Esophagus squamous epithelium (tissue), 5 donors: Measurements from ENCODE around the gene WDR11. TPM values are rescaled to one million over a fixed set of nuclear protein-coding genes. Genes with fewer than 3 reads are reported as not detected.

Experiments used
- DNase-seq: peaks from one replicate; lab custom pipeline; 2025; lab: John Stamatoyannopoulos, UW
- H3K27ac ChIP-seq, 4 donors: fragments of 200-600 bp; sonication (generic); one replicate each; pipeline ENCODE4 v1.5.1; 2016 to 2019; ENCODE audit warnings: mild to moderate bottlenecking in 1 of 4
- H3K27me3 ChIP-seq, 4 donors: fragments of 200-600 bp; sonication (generic); 1 replicate in 3 of 4; 2 replicates in 1 of 4; pipeline versions ENCODE4 v1.5.1 to v1.6.0; 2017 to 2021; ENCODE audit warnings: antibody characterized with exemption in 1 of 4
- H3K36me3 ChIP-seq, 3 donors: fragments of 200-600 bp; sonication (generic); one replicate each; pipeline ENCODE4 v1.5.1; 2016 to 2019
- H3K4me1 ChIP-seq, 3 donors: fragments of 200-600 bp; sonication (generic); one replicate each; pipeline ENCODE4 v1.5.1; 2017 to 2019
- H3K4me3 ChIP-seq, 4 donors: fragments of 200-600 bp; sonication (generic); 1 replicate in 3 of 4; 2 replicates in 1 of 4; pipeline ENCODE4 v1.5.1; 2016 to 2019; ENCODE audit warnings: mild to moderate bottlenecking in 2 of 4, moderate library complexity in 1 of 4
- H3K9me3 ChIP-seq, 3 donors: fragments of 200-600 bp; sonication (generic); one replicate each; pipeline ENCODE4 v1.5.1; 2016 to 2019
- CTCF ChIP-seq, 6 experiments: fragments of 450-650 bp in 4 of 6; fragments of 200-600 bp in 2 of 6; sonication (generic) in 2 of 6; IDR thresholded peaks; one replicate each; pipeline ENCODE4 v1.5.1; 2016 to 2019; ENCODE audit warnings: antibody characterized with exemption in 6 of 6, mild to moderate bottlenecking in 4 of 6, moderate library complexity in 4 of 6
- POLR2A ChIP-seq, 4 donors: fragments of 450-650 bp; IDR thresholded peaks; one replicate each; pipeline ENCODE4 v1.6.1; 2017; ENCODE audit warnings: antibody characterized with exemption in 4 of 4, mild to moderate bottlenecking in 4 of 4, moderate library complexity in 3 of 4
- WGBS, 2 donors: methylation state at CpG; one replicate each; pipeline ENCODE4 v1.1.5; 2018; 5-methylcytosine and 5-hydroxymethylcytosine counted together
- intact Hi-C: fragments of 100-400 bp; cut with DNase I; formaldehyde crosslinking; loops from one replicate; pipeline ENCODE4 v1.15.0; 2022
- total RNA-seq, 4 donors: library from RNA; depleted of rRNA; stranded (reverse); fragments of >200 nt; gene quantifications; one replicate each; pipeline ENCODE4 v1.1.0, GENCODE V29; 2016
- donor health status: DM: yes; HTN: yes; CAD: no.

WDR11 gene
- total RNA-seq, 4 donors from 2014 or later: 21.9 to 50.7 (median 39.2) TPM

DNA sequence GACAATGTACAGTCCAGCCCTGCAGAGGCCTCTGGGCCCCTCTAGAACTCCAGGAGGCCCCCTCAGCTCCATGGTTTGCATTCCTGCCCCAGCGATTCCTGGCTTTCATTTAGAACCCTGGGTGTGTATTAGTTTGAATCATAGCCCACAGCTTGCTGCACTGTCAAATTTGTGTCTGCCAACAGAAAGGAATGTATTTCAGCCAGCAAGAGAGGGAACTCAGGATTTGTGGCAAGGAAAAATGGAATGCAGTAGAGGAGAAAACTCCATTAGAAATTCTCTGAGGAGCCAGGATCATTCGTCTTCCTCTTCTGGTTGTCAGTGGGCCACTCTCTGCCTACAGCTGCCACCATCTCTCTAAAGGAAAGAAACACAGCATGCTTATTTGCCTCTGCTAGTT lies 27.9 kb upstream of the WDR11 start:
- H3K4me3 ChIP-seq: no peak overlapping the region
- H3K27ac ChIP-seq: no peak overlapping the region
- DNase-seq: no peak
- intact Hi-C loops: no loop called here
- 58 to 59% methylated on average over 2 of the region's 2 CpGs for WGBS, 2 donors
- TF ChIP-seq CTCF (IDR thresholded peaks at IDR 0.05) (no peak), POLR2A (IDR thresholded peaks at IDR 0.05) (no peak)
- H3K27me3 ChIP-seq: no peaks in the 10 kb centered on the region
- no peaks in the 10 kb centered on the region for H3K9me3 ChIP-seq
- H3K36me3 ChIP-seq: no peaks in the 10 kb centered on the region
- no peaks in the 10 kb centered on the region for H3K4me1 ChIP-seq

GRCh38 chr10:120824881-120825309 lies 26.3 kb upstream of the WDR11 start:
- H3K4me3 ChIP-seq: no peak overlapping the region
- no peaks in the 10 kb centered on the region for H3K36me3 ChIP-seq
- 51 to 53% methylated on average over 8 to 9 of the region's 9 CpGs for WGBS, 2 donors
- TF ChIP-seq POLR2A (IDR thresholded peaks at IDR 0.05): no peak
- peak in 3 of 6 experiments; percentile 15 to 56 (median 27) for TF ChIP-seq CTCF (IDR thresholded peaks at IDR 0.05)
- no peaks in the 10 kb centered on the region for H3K9me3 ChIP-seq
- H3K27me3 ChIP-seq: no peaks in the 10 kb centered on the region
- H3K27ac ChIP-seq: no peak overlapping the region
- intact Hi-C loops: no loop called here
- H3K4me1 ChIP-seq: no peaks in the 10 kb centered on the region
- DNase-seq: no peak

DNA sequence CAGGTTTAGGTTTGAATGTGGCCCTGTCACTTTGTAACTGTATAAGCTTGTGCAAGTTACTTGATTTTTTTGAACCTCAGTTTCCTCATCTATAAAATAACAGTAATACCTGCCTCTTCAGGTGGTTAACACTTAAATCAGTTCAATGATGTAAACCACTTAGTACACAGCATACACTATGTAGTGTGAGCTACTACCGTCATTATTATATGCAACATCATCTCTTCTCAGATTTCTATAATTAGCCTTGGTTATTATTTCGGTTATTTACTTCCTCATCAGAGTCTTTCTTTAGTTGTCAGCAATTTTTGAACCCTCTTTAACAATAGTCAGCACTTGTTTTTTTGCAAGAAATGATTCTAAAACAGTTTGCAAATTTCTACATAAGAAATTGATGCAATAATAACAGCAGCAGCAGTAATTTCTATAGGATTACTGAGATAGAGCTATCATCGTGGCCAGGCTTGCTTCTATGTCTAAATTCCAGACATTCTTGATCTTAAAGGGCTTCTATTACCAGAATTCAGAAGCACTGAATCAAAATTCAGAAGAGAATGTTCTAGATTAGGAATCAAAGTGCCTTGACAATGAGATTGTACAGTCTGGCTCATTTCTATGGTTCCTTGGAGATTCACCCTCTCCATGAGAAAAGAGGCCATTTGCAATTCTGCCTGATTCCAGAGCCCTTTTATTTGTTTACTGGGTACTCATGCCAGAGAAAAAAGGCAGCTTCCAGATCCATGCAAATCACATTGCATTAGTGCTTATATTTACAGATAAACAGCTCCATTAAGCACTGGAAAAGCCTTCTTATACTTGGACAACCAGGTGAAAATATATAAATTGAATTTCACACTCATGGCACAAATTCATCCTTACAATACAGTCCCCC lies 25.0 kb upstream of the WDR11 start:
- Histone ChIP-seq H3K27ac (no peak overlapping the region), H3K4me1 (no peaks in the 10 kb centered on the region), H3K27me3 (peaks cover 0 to 3% (median 0%) of the 10 kb centered on the region in 4 donors), H3K36me3 (no peaks in the 10 kb centered on the region), H3K4me3 (no peak overlapping the region), H3K9me3 (no peaks in the 10 kb centered on the region)
- WGBS, 2 donors: 42 to 53% methylated on average over 3 of the region's 3 CpGs
- no peak for DNase-seq
- no peak for TF ChIP-seq CTCF (IDR thresholded peaks at IDR 0.05)
- TF ChIP-seq POLR2A (IDR thresholded peaks at IDR 0.05): no peak
- intact Hi-C loops: no loop called here

- no peak for DNase-seq
- H3K27ac ChIP-seq: no peak overlapping the region
- H3K27me3 ChIP-seq: peaks cover 0 to 3% (median 0%) of the 10 kb centered on the region in 4 donors
- TF ChIP-seq POLR2A (IDR thresholded peaks at IDR 0.05): no peak
- TF ChIP-seq CTCF (IDR thresholded peaks at IDR 0.05): no peak
- no peak overlapping the region for H3K4me3 ChIP-seq
- H3K9me3 ChIP-seq: no peaks in the 10 kb centered on the region
- H3K36me3 ChIP-seq: no peaks in the 10 kb centered on the region
- 89% methylated on average over 4 of the region's 5 CpGs for WGBS, 2 donors
- intact Hi-C loops: no loop called here
- H3K4me1 ChIP-seq: no peaks in the 10 kb centered on the region
These were observed 23.8 kb upstream of the WDR11 start for GRCh38 chr10:120827251-120827875.

- Histone ChIP-seq H3K4me1 (no peaks in the 10 kb centered on the region), H3K27me3 (peaks cover 0 to 12% (median 0%) of the 10 kb centered on the region in 4 donors), H3K27ac (no peak overlapping the region), H3K36me3 (no peaks in the 10 kb centered on the region), H3K9me3 (no peaks in the 10 kb centered on the region), H3K4me3 (no peak overlapping the region)
- TF ChIP-seq POLR2A (IDR thresholded peaks at IDR 0.05) (no peak), CTCF (IDR thresholded peaks at IDR 0.05) (no peak)
- 42 to 89% methylated on average over 2 to 3 of the region's 3 CpGs for WGBS, 2 donors
- intact Hi-C loops: no loop called here
- DNase-seq: no peak
These were observed 22.3 kb upstream of the WDR11 start for GRCh38 chr10:120828763-120829319.
